NCI-H1417 (cell line): Measurements from ENCODE around the gene RIMS4.

ENCODE experiments used
- DNase-seq, 3 experiments: peaks; one replicate each; lab custom pipeline; 2025; lab: John Stamatoyannopoulos, UW

Gene RIMS4

GRCh38 chr20:44720997-44721784, 89.2 kb downstream of the RIMS4 start:
- peak in 1 of 3 experiments; percentile 17 for DNase-seq

- DNase-seq: no peak
Measured at GRCh38 chr20:44720621-44720996, 89.7 kb downstream of the RIMS4 start.

- no peak for DNase-seq
Measured at GRCh38 chr20:44719841-44720240, 90.5 kb downstream of the RIMS4 start.

- DNase-seq: no peak
Measured at GRCh38 chr20:44717986-44718385, 92.4 kb downstream of the RIMS4 start.

GRCh38 chr20:44716309-44717106, 93.8 kb downstream of the RIMS4 start:
- DNase-seq: no peak

GRCh38 chr20:44715499-44716308, 94.6 kb downstream of the RIMS4 start:
- DNase-seq: no peak

GRCh38 chr20:44714701-44715498, 95.4 kb downstream of the RIMS4 start, which contains the start of gene CCN5:
TSS of gene CCN5 (plus strand) at chr20:44715369. CDS start at chr20:44715391, 22 bp downstream.
- no peak for DNase-seq

GRCh38 chr20:44714102-44714700, 96.1 kb downstream of the RIMS4 start:
- no peak for DNase-seq

GRCh38 chr20:44711237-44711636, 99.1 kb downstream of the RIMS4 start:
- DNase-seq: no peak

GRCh38 chr20:44709797-44710196, 100.5 kb downstream of the RIMS4 start:
- no peak for DNase-seq

- no peak for DNase-seq
Measured at GRCh38 chr20:44709380-44709779, 101.0 kb downstream of the RIMS4 start.

GRCh38 chr20:44707018-44707579, 103.2 kb downstream of the RIMS4 start:
- DNase-seq: no peak

- no peak for DNase-seq
Measured at GRCh38 chr20:44706301-44707017, 103.9 kb downstream of the RIMS4 start.

GRCh38 chr20:44705364-44706094, 104.8 kb downstream of the RIMS4 start:
- DNase-seq: no peak

- no peak for DNase-seq
Measured at GRCh38 chr20:44704551-44704971, 105.8 kb downstream of the RIMS4 start.

- no peak for DNase-seq
Measured at GRCh38 chr20:44703956-44704488, 106.3 kb downstream of the RIMS4 start.

GRCh38 chr20:44703183-44703925, 107.0 kb downstream of the RIMS4 start:
- DNase-seq: no peak

- peak in 1 of 3 experiments; percentile 23 for DNase-seq
Measured at GRCh38 chr20:44702776-44703175, 107.6 kb downstream of the RIMS4 start.
